ES-I3 (cell line): Measurements from ENCODE around the gene SMYD1.
A peak's percentile ranks its signal among the peaks of the same experiment; 100 is the strongest.

Source experiments
- H3K36me3 ChIP-seq: 2 replicates; pipeline ENCODE4 v1.6.1; 2013; ENCODE audit warnings: mild to moderate bottlenecking, low read length, control low read depth, moderate library complexity; ENCODE audit not compliant: insufficient read depth
- H3K4me1 ChIP-seq: 2 replicates; pipeline ENCODE4 v1.6.1; 2013; ENCODE audit warnings: mild to moderate bottlenecking, control low read depth, low read length; ENCODE audit not compliant: insufficient read depth
- H3K9ac ChIP-seq: 2 replicates; pipeline ENCODE4 v1.6.1; 2013; ENCODE audit warnings: low read depth, mild to moderate bottlenecking, low read length, moderate library complexity
- H3K9me3 ChIP-seq: 2 replicates; pipeline ENCODE4 v1.6.1; 2013; ENCODE audit warnings: mild to moderate bottlenecking, low read length, moderate library complexity; ENCODE audit not compliant: control insufficient read depth, insufficient read depth

Gene SMYD1

GRCh38 chr2:88087073-88087472, 19.4 kb downstream of the SMYD1 start:
- Histone ChIP-seq H3K9ac (no peak overlapping the region), H3K9me3 (no peaks in the 10 kb centered on the region), H3K36me3 (no peaks in the 10 kb centered on the region), H3K4me1 (peaks cover 13% of the 10 kb centered on the region)

- Histone ChIP-seq H3K9ac (no peak overlapping the region), H3K4me1 (peaks cover 7% of the 10 kb centered on the region), H3K9me3 (no peaks in the 10 kb centered on the region), H3K36me3 (no peaks in the 10 kb centered on the region)
Observed at GRCh38 chr2:88087763-88088162, 20.1 kb downstream of the SMYD1 start.

GRCh38 chr2:88088999-88089398, 21.4 kb downstream of the SMYD1 start:
- Histone ChIP-seq H3K36me3 (no peaks in the 10 kb centered on the region), H3K9me3 (no peaks in the 10 kb centered on the region), H3K4me1 (no peaks in the 10 kb centered on the region), H3K9ac (no peak overlapping the region)

GRCh38 chr2:88090446-88091283, 23.0 kb downstream of the SMYD1 start:
- H3K36me3 ChIP-seq: no peaks in the 10 kb centered on the region
- H3K9me3 ChIP-seq: no peaks in the 10 kb centered on the region
- H3K9ac ChIP-seq: no peak overlapping the region
- H3K4me1 ChIP-seq: no peaks in the 10 kb centered on the region

GRCh38 chr2:88091943-88092342, 24.3 kb downstream of the SMYD1 start:
- no peaks in the 10 kb centered on the region for H3K9me3 ChIP-seq
- no peaks in the 10 kb centered on the region for H3K4me1 ChIP-seq
- no peak overlapping the region for H3K9ac ChIP-seq
- H3K36me3 ChIP-seq: no peaks in the 10 kb centered on the region

GRCh38 chr2:88092773-88093172, 25.1 kb downstream of the SMYD1 start:
- Histone ChIP-seq H3K9ac (no peak overlapping the region), H3K4me1 (no peaks in the 10 kb centered on the region), H3K9me3 (no peaks in the 10 kb centered on the region), H3K36me3 (no peaks in the 10 kb centered on the region)

- no peaks in the 10 kb centered on the region for H3K9me3 ChIP-seq
- H3K9ac ChIP-seq: no peak overlapping the region
- peaks cover under 1% of the 10 kb centered on the region for H3K4me1 ChIP-seq
- H3K36me3 ChIP-seq: no peaks in the 10 kb centered on the region
Observed at GRCh38 chr2:88095022-88095421, 27.4 kb downstream of the SMYD1 start.

GRCh38 chr2:88096708-88097107, 29.1 kb downstream of the SMYD1 start:
- Histone ChIP-seq H3K9me3 (no peaks in the 10 kb centered on the region), H3K9ac (no peak overlapping the region), H3K4me1 (peaks cover 8% of the 10 kb centered on the region), H3K36me3 (no peaks in the 10 kb centered on the region)

GRCh38 chr2:88097192-88097591, 29.6 kb downstream of the SMYD1 start:
- H3K9me3 ChIP-seq: no peaks in the 10 kb centered on the region
- no peak overlapping the region for H3K9ac ChIP-seq
- peaks cover 8% of the 10 kb centered on the region for H3K4me1 ChIP-seq
- H3K36me3 ChIP-seq: no peaks in the 10 kb centered on the region

- no peaks in the 10 kb centered on the region for H3K36me3 ChIP-seq
Observed at GRCh38 chr2:88097891-88098557, 30.4 kb downstream of the SMYD1 start.

GRCh38 chr2:88098558-88098900, 30.9 kb downstream of the SMYD1 start:
- H3K9ac ChIP-seq: no peak overlapping the region
- no peaks in the 10 kb centered on the region for H3K36me3 ChIP-seq
- no peaks in the 10 kb centered on the region for H3K9me3 ChIP-seq
- peaks cover 8% of the 10 kb centered on the region for H3K4me1 ChIP-seq

More at GRCh38 chr2:88097891-88098557, 30.4 kb downstream of the SMYD1 start:
- H3K9ac ChIP-seq: no peak overlapping the region
- peaks cover 8% of the 10 kb centered on the region for H3K4me1 ChIP-seq
- no peaks in the 10 kb centered on the region for H3K9me3 ChIP-seq

- Histone ChIP-seq H3K9ac (peak overlapping the region; percentile 22; the same call in 1 of the 2 replicates), H3K36me3 (no peaks in the 10 kb centered on the region), H3K4me1 (peaks cover 8% of the 10 kb centered on the region), H3K9me3 (no peaks in the 10 kb centered on the region)
Observed at GRCh38 chr2:88099798-88100488, 32.3 kb downstream of the SMYD1 start.

- Histone ChIP-seq H3K4me1 (peaks cover 8% of the 10 kb centered on the region), H3K9ac (no peak overlapping the region), H3K36me3 (no peaks in the 10 kb centered on the region), H3K9me3 (no peaks in the 10 kb centered on the region)
Observed at GRCh38 chr2:88100489-88100858, 32.8 kb downstream of the SMYD1 start.

GRCh38 chr2:88108796-88109195, 41.2 kb downstream of the SMYD1 start:
- H3K9ac ChIP-seq: no peak overlapping the region
- no peaks in the 10 kb centered on the region for H3K4me1 ChIP-seq
- H3K9me3 ChIP-seq: no peaks in the 10 kb centered on the region

GRCh38 chr2:88110830-88111229, 43.2 kb downstream of the SMYD1 start:
- H3K36me3 ChIP-seq: no peaks in the 10 kb centered on the region
- H3K9me3 ChIP-seq: no peaks in the 10 kb centered on the region
- H3K4me1 ChIP-seq: no peaks in the 10 kb centered on the region
- H3K9ac ChIP-seq: no peak overlapping the region

More at GRCh38 chr2:88108796-88109195, 41.2 kb downstream of the SMYD1 start:
- H3K36me3 ChIP-seq: no peaks in the 10 kb centered on the region
